DOHH2 (cell line): ENCODE results near the gene KARS1.
A peak's percentile ranks its signal among the peaks of the same experiment; 100 is the strongest.
"Not testable (repeated sequence)": the region's sequence is repeated elsewhere in the genome, so short reads cannot be mapped to it uniquely, and the experiment has no call there.

ENCODE experiments used
- H3F3A ChIP-seq: fragments of 200-600 bp; sonication (generic), shearing (Covaris generic); 2 replicates; pipeline ENCODE4 v1.6.0; 2016; ENCODE audit warnings: antibody characterized with exemption, mild to moderate bottlenecking; ENCODE audit not compliant: control insufficient read depth, insufficient read depth
- H3K27ac ChIP-seq: fragments of 200-600 bp; sonication (generic); 2 replicates; pipeline ENCODE4 v1.5.1; 2014; ENCODE audit warnings: low read depth, mild to moderate bottlenecking, low read length, moderate library complexity
- H3K27me3 ChIP-seq: fragments of 200-600 bp; sonication (generic); 2 replicates; pipeline ENCODE4 v1.6.1; 2014; ENCODE audit warnings: mild to moderate bottlenecking, low read length, mixed read lengths; ENCODE audit not compliant: control insufficient read depth
- H3K36me3 ChIP-seq: fragments of 200-600 bp; sonication (generic); 2 replicates; pipeline ENCODE4 v1.6.1; 2014; ENCODE audit warnings: mild to moderate bottlenecking, low read length, moderate library complexity, mixed read lengths; ENCODE audit not compliant: control insufficient read depth
- H3K4me1 ChIP-seq: fragments of 200-600 bp; sonication (generic); 2 replicates; pipeline ENCODE4 v1.6.1; 2014; ENCODE audit warnings: mild to moderate bottlenecking, low read length, mixed read lengths; ENCODE audit not compliant: control insufficient read depth
- H3K4me2 ChIP-seq: fragments of 200-600 bp; sonication (generic); 2 replicates; pipeline ENCODE4 v1.6.0; 2014; ENCODE audit warnings: mild to moderate bottlenecking, low read length, moderate library complexity
- H3K4me3 ChIP-seq: fragments of 200-600 bp; sonication (generic); 2 replicates; pipeline ENCODE4 v1.5.1; 2014; ENCODE audit warnings: mild to moderate bottlenecking, low read length, mixed read lengths
- H3K79me2 ChIP-seq: fragments of 200-600 bp; sonication (generic); 2 replicates; pipeline ENCODE4 v1.6.1; 2014; ENCODE audit warnings: mild to moderate bottlenecking, low read length, mixed read lengths; ENCODE audit not compliant: control insufficient read depth
- H3K9me2 ChIP-seq: fragments of 200-600 bp; sonication (generic); replicated peaks from 2 replicates; pipeline ENCODE4 v1.6.1; 2014; ENCODE audit warnings: mild to moderate bottlenecking, low read length, mixed read lengths; ENCODE audit not compliant: control insufficient read depth
- H3K9me3 ChIP-seq: fragments of 200-600 bp; sonication (generic); 2 replicates; pipeline ENCODE4 v1.6.1; 2014; ENCODE audit warnings: antibody characterized with exemption, low read length, mixed read lengths; ENCODE audit not compliant: control insufficient read depth, insufficient read depth
- H4K20me1 ChIP-seq: fragments of 200-600 bp; sonication (generic); 2 replicates; pipeline ENCODE4 v1.6.0; 2014; ENCODE audit warnings: low read depth, mild to moderate bottlenecking, antibody characterized with exemption, low read length, moderate library complexity; ENCODE audit not compliant: control insufficient read depth, insufficient read depth
- EZH2phosphoT487 ChIP-seq: fragments of 200-600 bp; sonication (generic); IDR thresholded peaks from 2 replicates; pipeline ENCODE4 v1.6.1; 2017; ENCODE audit warnings: borderline replicate concordance, mild to moderate bottlenecking, antibody characterized with exemption, low read length, moderate library complexity, mixed read lengths
- TF ChIP-seq, protein P1 (sequence below): fragments of 200-600 bp; sonication (generic); IDR thresholded peaks from one replicate; pipeline ENCODE4 v1.5.1; 2014; ENCODE audit warnings: antibody characterized with exemption, mild to moderate bottlenecking, low read depth, low read length; ENCODE audit not compliant: poor library complexity, severe bottlenecking

The KARS1 gene

DNA sequence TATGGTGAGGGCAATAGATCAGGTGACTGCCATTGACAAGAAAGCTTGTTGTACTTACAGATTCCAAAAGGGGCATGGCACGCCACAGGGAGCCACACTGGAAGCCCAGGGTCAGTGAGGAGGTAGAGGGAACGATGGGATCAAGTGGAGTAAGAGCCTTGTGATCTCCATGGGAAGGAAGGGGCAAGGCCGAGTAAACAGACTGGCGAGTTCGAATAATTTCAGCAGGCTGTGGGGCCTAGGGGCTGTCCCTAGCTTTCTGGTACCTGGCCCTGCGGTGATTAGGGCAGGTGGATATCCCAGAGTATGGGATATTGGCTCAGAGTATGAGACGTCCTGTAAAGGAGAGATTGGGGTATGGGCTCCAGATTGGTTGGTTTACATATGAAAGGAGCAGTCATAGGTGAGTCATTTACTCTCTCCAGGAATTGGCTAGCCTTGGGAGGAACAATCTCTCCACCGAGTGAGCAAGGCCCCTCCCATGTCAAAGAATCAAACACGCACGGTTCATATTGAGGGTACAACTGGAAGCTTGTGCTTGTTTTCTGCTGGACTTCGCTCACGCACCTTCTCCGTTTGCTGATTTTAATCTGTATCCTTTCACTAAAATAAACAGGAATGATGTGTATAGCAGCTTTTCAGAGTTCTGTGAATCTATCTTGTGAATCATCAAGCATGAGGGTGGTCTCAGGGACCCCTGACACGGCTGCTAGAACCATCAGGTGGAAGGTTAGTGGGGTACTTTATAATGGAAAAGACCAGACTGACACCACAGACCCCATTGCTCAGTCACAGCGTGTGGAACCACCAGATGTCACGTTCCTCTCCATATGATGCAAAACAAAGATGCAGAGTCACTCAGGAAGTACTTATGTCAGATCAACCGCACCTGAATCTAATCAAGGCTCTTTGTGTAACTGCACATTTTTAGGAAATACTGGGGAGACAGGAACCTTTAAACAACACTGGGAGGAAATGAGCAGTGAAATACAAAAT is 53.3 kb downstream of the KARS1 start:
- H3K27me3 ChIP-seq = no peaks in the 10 kb centered on the region
- 0 out of 2 replicates have a peak, but pooled peaks cover 3% of the 10 kb centered on the region for H3F3A ChIP-seq
- H3K36me3 ChIP-seq = peaks cover 18% of the 10 kb centered on the region; the same call in 1 of the 2 replicates
- 0 out of 2 replicates have a peak, but pooled peaks cover 3% of the 10 kb centered on the region for H4K20me1 ChIP-seq
- H3K4me3 ChIP-seq = no peak overlapping the region
- TF ChIP-seq, protein P1, sequence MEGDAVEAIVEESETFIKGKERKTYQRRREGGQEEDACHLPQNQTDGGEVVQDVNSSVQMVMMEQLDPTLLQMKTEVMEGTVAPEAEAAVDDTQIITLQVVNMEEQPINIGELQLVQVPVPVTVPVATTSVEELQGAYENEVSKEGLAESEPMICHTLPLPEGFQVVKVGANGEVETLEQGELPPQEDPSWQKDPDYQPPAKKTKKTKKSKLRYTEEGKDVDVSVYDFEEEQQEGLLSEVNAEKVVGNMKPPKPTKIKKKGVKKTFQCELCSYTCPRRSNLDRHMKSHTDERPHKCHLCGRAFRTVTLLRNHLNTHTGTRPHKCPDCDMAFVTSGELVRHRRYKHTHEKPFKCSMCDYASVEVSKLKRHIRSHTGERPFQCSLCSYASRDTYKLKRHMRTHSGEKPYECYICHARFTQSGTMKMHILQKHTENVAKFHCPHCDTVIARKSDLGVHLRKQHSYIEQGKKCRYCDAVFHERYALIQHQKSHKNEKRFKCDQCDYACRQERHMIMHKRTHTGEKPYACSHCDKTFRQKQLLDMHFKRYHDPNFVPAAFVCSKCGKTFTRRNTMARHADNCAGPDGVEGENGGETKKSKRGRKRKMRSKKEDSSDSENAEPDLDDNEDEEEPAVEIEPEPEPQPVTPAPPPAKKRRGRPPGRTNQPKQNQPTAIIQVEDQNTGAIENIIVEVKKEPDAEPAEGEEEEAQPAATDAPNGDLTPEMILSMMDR = no peak
- no peak for TF ChIP-seq EZH2phosphoT487
- peak overlapping the region; percentile 30; the same call in 1 of the 2 replicates for H3K4me2 ChIP-seq
- no peaks in the 10 kb centered on the region for H3K79me2 ChIP-seq
- no peaks in the 10 kb centered on the region for H3K9me3 ChIP-seq
- H3K27ac ChIP-seq = no peak overlapping the region
- H3K4me1 ChIP-seq = peaks cover 16% of the 10 kb centered on the region
- H3K9me2 ChIP-seq = no peaks in the 10 kb centered on the region

DNA sequence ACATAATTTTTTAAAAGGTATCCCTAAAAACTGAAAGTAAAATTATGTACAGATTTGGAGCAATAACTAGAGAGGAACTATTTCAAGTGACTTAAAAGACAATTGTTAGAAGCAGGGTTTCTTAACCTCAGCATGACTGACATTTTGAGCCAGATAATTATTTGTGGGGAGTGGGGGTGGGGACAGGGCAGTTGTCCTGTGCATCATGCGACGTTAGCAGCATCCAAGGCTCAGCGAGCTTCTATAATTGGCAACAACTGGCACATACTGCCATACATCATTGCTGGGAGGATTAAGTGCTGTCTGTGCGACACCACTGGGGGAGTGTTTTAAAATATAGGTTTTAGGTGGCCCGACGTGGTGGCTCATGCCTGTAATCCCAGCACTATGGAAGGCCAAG is 54.2 kb downstream of the KARS1 start:
- peaks cover 16% of the 10 kb centered on the region for H3K4me1 ChIP-seq
- no peaks in the 10 kb centered on the region for H3K9me3 ChIP-seq
- no peak overlapping the region for H3K4me2 ChIP-seq
- H4K20me1 ChIP-seq = 0 out of 2 replicates have a peak, but pooled peaks cover 3% of the 10 kb centered on the region
- no peak for TF ChIP-seq EZH2phosphoT487
- H3F3A ChIP-seq = 0 out of 2 replicates have a peak, but pooled peaks cover 3% of the 10 kb centered on the region
- H3K36me3 ChIP-seq = peaks cover 18% of the 10 kb centered on the region; the same call in 1 of the 2 replicates
- H3K27me3 ChIP-seq = no peaks in the 10 kb centered on the region
- no peaks in the 10 kb centered on the region for H3K9me2 ChIP-seq
- H3K27ac ChIP-seq = no peak overlapping the region
- no peak overlapping the region for H3K4me3 ChIP-seq
- no peaks in the 10 kb centered on the region for H3K79me2 ChIP-seq

DNA sequence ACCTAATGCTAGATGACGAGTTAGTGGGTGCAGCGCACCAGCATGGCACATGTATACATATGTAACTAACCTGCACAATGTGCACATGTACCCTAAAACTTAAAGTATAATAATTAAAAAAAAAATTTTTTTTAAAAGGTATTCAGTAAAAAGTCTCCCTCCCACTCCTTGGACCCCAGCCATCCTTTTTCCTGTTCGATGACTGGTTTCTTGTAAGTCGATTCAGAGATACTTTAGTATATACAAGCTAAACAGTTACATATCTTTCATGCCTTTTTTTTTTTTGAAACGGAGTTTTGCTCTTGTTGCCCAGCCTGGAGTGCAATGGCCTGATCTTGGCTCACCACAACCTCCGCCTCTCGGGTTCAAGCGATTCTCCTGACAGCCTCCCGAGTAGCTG is 55.5 kb downstream of the KARS1 start:
- not testable (repeated sequence) for H4K20me1 ChIP-seq, H3K27me3 ChIP-seq, H3K27ac ChIP-seq, H3K4me2 ChIP-seq, H3K9me3 ChIP-seq, H3K36me3 ChIP-seq, H3K79me2 ChIP-seq, H3K4me3 ChIP-seq, H3K9me2 ChIP-seq, H3F3A ChIP-seq
- peaks cover 16% of the 10 kb centered on the region for H3K4me1 ChIP-seq

DNA sequence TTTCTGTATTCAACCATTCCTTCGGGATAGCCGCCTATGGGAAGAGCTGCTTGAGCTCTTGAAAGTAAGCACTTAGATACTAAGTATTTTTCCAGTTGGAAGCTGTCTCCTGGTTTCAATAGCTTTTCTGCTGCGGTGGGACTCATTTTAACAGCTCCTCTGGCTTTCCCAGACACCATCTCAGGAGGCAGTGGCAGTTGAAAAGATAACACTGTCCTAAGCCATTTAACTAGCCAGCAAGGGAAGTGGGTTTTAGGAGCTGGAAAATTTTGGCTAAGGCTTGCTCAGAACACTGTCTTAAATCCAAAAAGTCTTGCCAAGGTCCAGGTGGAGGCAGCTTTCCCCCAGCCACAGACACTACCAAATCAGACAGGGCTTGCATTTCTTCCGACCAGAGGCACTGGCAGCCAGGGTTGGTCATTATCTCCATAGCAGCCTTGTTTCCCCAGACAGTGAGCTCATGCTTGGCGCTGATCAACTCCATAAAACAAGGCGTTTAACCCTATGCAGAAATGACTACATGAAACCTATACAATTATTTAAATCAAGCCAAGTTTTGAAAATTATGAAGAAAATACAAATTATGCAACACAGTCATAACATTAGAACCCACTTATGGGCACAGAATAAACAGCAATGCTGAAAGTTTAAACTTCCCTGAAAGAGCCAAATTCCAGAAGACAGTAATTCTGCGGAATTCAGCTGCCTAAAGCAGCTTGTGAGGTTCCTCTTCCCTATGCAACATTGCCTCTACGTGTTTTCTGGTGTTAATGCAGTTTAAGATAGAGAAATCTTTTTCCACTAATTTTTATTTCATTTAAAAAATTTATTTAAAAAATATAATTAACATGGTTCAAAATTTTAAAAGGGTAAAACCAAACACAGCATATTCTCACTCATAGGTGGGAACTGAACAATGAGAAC is 56.3 kb downstream of the KARS1 start:
- no peak overlapping the region for H3K4me2 ChIP-seq
- 0 out of 2 replicates have a peak, but pooled peaks cover 3% of the 10 kb centered on the region for H3F3A ChIP-seq
- 0 out of 2 replicates have a peak, but pooled peaks cover 3% of the 10 kb centered on the region for H4K20me1 ChIP-seq
- no peaks in the 10 kb centered on the region for H3K9me3 ChIP-seq
- H3K79me2 ChIP-seq = no peaks in the 10 kb centered on the region
- H3K36me3 ChIP-seq = peaks cover 8% of the 10 kb centered on the region; the same call in 1 of the 2 replicates
- no peak overlapping the region for H3K4me3 ChIP-seq
- no peak overlapping the region for H3K27ac ChIP-seq
- no peaks in the 10 kb centered on the region for H3K27me3 ChIP-seq
- H3K9me2 ChIP-seq = no peaks in the 10 kb centered on the region
- no peak for TF ChIP-seq EZH2phosphoT487
- TF ChIP-seq, protein P1 = no peak
- peaks cover 16% of the 10 kb centered on the region for H3K4me1 ChIP-seq
